ENCODE measurements around the gene BSG.

BSG gene

GRCh38 chr19:536031-536880 lies 36.1 kb upstream of the BSG start:
- TF ChIP-seq CTCF (IDR thresholded peaks at IDR 0.05; ENCODE audit: insufficient read depth, missing control alignments), result no peak
- DNase-seq (ENCODE audit: insufficient read length, low spot score), result no peak
- FAIRE-seq, result no peak

- no peak for TF ChIP-seq CTCF (IDR thresholded peaks at IDR 0.05; ENCODE audit: insufficient read depth, missing control alignments)
- FAIRE-seq (no peak), DNase-seq (ENCODE audit: insufficient read length, low spot score) (no peak)
Measured at GRCh38 chr19:536881-537404, 35.5 kb upstream of the BSG start.

- DNase-seq (ENCODE audit: insufficient read length, low spot score), result no peak
- FAIRE-seq, result no peak
- no peak for TF ChIP-seq CTCF (IDR thresholded peaks at IDR 0.05; ENCODE audit: insufficient read depth, missing control alignments)
Measured at GRCh38 chr19:538641-539428, 33.6 kb upstream of the BSG start.

GRCh38 chr19:539429-540030 lies 32.9 kb upstream of the BSG start:
- FAIRE-seq (no peak), DNase-seq (ENCODE audit: insufficient read length, low spot score) (no peak)
- no peak for TF ChIP-seq CTCF (IDR thresholded peaks at IDR 0.05; ENCODE audit: insufficient read depth, missing control alignments)

GRCh38 chr19:540867-541637 lies 31.3 kb upstream of the BSG start:
- FAIRE-seq (no peak), DNase-seq (ENCODE audit: insufficient read length, low spot score) (no peak)
- no peak for TF ChIP-seq CTCF (IDR thresholded peaks at IDR 0.05; ENCODE audit: insufficient read depth, missing control alignments)

- FAIRE-seq, result no peak
Measured at GRCh38 chr19:541699-542098, 30.7 kb upstream of the BSG start.

More at GRCh38 chr19:541699-542098, 30.7 kb upstream of the BSG start:
- no peak for DNase-seq (ENCODE audit: insufficient read length, low spot score)
- TF ChIP-seq CTCF (IDR thresholded peaks at IDR 0.05; ENCODE audit: insufficient read depth, missing control alignments), result no peak

Measured in D721Med (cell line).